ENCODE results near the gene CEACAM6. TPM values are rescaled to one million over a fixed set of nuclear protein-coding genes. Genes with fewer than 3 reads are reported as not detected.

Gene CEACAM6
- total RNA-seq, 1 experiment from 2014 or later = 0.21 TPM

DNA sequence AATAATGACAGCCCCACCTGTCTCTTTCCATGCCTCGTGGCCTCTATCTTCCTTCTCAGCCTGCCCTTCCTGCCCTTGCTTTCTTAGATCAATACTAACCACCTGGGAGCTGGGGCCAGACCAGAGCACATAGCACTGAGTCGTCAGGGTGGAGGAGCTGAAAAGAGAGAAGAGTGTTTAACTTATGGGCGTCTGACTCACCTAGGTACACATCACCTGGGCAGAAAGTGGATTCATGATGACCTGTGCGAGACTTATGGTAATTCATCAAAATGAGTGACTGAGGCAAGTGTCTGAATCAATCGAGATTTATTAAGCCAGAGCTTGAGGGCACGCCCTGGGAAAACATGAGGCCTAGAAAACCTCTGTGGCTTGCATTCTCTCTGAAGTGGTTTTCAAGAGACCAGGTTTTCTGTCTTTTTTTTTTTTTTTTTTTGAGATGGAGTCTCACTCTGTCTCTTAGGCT is 19.2 kb downstream of the CEACAM6 start:
- DNase-seq (ENCODE audit: low read depth, low spot score) = no peak
- intact Hi-C loops (cut with micrococcal nuclease; ENCODE audit: unreplicated experiment) = no loop called here
- in situ Hi-C loops (cut with HindIII; ENCODE audit: low pct_unique_long_range_greater_than_20kb, low sequenced_read_pairs) = no loop called here
- POLR2A ChIA-PET = no interaction called here
- Histone ChIP-seq H3K4me3 (ENCODE audit: low read depth in 2 of 2, low read length in 2 of 2) (no peak overlapping the region), H3K4me1 (ENCODE audit: control insufficient read depth, insufficient read depth, low read length) (no peaks in the 10 kb centered on the region), H3K9me3 (ENCODE audit: control insufficient read depth, insufficient read depth, low read depth, low read length) (no peaks in the 10 kb centered on the region), H3K27me3 (ENCODE audit: control insufficient read depth, insufficient read depth, low read length) (no peaks in the 10 kb centered on the region; the same call in none of the 2 replicates), H3K36me3 (ENCODE audit: control insufficient read depth, insufficient read depth, low read length) (no peaks in the 10 kb centered on the region), H3K27ac (ENCODE audit: low read length) (no peak overlapping the region)
- ATAC-seq = no peak
- TF ChIP-seq POLR2AphosphoS5 (IDR thresholded peaks at IDR 0.05; ENCODE audit: low read depth, low read length) (no peak), SIN3A (IDR thresholded peaks at IDR 0.05; ENCODE audit: borderline replicate concordance, insufficient read depth, low read depth, low read length) (no peak), TCF7L2 (IDR thresholded peaks at IDR 0.05; ENCODE audit: low read depth, low read length) (no peak)
- TF ChIP-seq, protein P1, sequence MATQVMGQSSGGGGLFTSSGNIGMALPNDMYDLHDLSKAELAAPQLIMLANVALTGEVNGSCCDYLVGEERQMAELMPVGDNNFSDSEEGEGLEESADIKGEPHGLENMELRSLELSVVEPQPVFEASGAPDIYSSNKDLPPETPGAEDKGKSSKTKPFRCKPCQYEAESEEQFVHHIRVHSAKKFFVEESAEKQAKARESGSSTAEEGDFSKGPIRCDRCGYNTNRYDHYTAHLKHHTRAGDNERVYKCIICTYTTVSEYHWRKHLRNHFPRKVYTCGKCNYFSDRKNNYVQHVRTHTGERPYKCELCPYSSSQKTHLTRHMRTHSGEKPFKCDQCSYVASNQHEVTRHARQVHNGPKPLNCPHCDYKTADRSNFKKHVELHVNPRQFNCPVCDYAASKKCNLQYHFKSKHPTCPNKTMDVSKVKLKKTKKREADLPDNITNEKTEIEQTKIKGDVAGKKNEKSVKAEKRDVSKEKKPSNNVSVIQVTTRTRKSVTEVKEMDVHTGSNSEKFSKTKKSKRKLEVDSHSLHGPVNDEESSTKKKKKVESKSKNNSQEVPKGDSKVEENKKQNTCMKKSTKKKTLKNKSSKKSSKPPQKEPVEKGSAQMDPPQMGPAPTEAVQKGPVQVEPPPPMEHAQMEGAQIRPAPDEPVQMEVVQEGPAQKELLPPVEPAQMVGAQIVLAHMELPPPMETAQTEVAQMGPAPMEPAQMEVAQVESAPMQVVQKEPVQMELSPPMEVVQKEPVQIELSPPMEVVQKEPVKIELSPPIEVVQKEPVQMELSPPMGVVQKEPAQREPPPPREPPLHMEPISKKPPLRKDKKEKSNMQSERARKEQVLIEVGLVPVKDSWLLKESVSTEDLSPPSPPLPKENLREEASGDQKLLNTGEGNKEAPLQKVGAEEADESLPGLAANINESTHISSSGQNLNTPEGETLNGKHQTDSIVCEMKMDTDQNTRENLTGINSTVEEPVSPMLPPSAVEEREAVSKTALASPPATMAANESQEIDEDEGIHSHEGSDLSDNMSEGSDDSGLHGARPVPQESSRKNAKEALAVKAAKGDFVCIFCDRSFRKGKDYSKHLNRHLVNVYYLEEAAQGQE (IDR thresholded peaks at IDR 0.05; ENCODE audit: insufficient read depth in 1 of 2, low read depth in 2 of 2, low read length in 1 of 2) = no peak
- TF ChIP-seq, protein P2, sequence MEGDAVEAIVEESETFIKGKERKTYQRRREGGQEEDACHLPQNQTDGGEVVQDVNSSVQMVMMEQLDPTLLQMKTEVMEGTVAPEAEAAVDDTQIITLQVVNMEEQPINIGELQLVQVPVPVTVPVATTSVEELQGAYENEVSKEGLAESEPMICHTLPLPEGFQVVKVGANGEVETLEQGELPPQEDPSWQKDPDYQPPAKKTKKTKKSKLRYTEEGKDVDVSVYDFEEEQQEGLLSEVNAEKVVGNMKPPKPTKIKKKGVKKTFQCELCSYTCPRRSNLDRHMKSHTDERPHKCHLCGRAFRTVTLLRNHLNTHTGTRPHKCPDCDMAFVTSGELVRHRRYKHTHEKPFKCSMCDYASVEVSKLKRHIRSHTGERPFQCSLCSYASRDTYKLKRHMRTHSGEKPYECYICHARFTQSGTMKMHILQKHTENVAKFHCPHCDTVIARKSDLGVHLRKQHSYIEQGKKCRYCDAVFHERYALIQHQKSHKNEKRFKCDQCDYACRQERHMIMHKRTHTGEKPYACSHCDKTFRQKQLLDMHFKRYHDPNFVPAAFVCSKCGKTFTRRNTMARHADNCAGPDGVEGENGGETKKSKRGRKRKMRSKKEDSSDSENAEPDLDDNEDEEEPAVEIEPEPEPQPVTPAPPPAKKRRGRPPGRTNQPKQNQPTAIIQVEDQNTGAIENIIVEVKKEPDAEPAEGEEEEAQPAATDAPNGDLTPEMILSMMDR (IDR thresholded peaks at IDR 0.05) = no peak
- BruUV-seq (replicated peaks) = no TSS peak
- CTCF ChIA-PET = no interaction called here

DNA sequence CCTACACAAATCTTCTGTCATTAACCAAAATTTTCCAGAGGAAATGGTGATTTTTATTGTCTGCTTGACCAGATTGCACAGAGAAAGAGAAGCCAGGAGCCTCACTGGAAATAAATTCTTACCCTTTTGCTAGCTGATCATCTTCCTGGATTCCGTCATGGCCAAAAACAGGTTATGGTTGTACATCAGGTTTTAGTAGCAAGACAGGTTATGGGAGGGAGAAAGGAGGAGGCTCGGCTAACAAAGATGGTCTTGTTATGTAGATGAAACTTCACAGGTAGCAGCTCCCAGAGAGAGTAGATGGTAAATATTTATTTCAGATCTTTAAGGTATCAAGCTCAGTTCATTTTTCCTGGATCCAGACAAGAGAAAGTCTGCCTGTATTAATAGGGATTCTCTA is 21.4 kb downstream of the CEACAM6 start:
- no TSS peak for BruUV-seq (replicated peaks)
- ATAC-seq (no peak), DNase-seq (ENCODE audit: low read depth, low spot score) (no peak)
- Histone ChIP-seq H3K36me3 (ENCODE audit: control insufficient read depth, insufficient read depth, low read length) (no peaks in the 10 kb centered on the region), H3K4me3 (ENCODE audit: low read depth in 2 of 2, low read length in 2 of 2) (no peak overlapping the region), H3K27ac (ENCODE audit: low read length) (no peak overlapping the region), H3K9me3 (ENCODE audit: control insufficient read depth, insufficient read depth, low read depth, low read length) (no peaks in the 10 kb centered on the region), H3K4me1 (ENCODE audit: control insufficient read depth, insufficient read depth, low read length) (no peaks in the 10 kb centered on the region), H3K27me3 (ENCODE audit: control insufficient read depth, insufficient read depth, low read length) (peaks cover 2% of the 10 kb centered on the region)
- intact Hi-C loops (cut with micrococcal nuclease; ENCODE audit: unreplicated experiment) (no loop called here), in situ Hi-C loops (cut with HindIII; ENCODE audit: low pct_unique_long_range_greater_than_20kb, low sequenced_read_pairs) (no loop called here)
- TF ChIP-seq SIN3A (IDR thresholded peaks at IDR 0.05; ENCODE audit: borderline replicate concordance, insufficient read depth, low read depth, low read length) = no peak
- TF ChIP-seq, protein P1 (IDR thresholded peaks at IDR 0.05; ENCODE audit: insufficient read depth in 1 of 2, low read depth in 2 of 2, low read length in 1 of 2) = no peak
- TF ChIP-seq TCF7L2 (IDR thresholded peaks at IDR 0.05; ENCODE audit: low read depth, low read length) = no peak
- no peak for TF ChIP-seq POLR2AphosphoS5 (IDR thresholded peaks at IDR 0.05; ENCODE audit: low read depth, low read length)
- TF ChIP-seq, protein P2 (IDR thresholded peaks at IDR 0.05) = no peak
- CTCF ChIA-PET = no interaction called here
- POLR2A ChIA-PET = no interaction called here
